HUES6 (cell line): Measurements from ENCODE around the gene LINGO3.

ENCODE experiments used
- H3K27ac ChIP-seq: 2 replicates; pipeline ENCODE4 v1.7.0; 2013; ENCODE audit warnings: low read depth, mild to moderate bottlenecking, low read length, inconsistent platforms
- H3K27me3 ChIP-seq: 2 replicates; pipeline ENCODE4 v1.6.1; 2013; ENCODE audit warnings: low read length; ENCODE audit not compliant: control insufficient read depth, insufficient read depth
- H3K36me3 ChIP-seq: 2 replicates; pipeline ENCODE4 v1.6.1; 2013; ENCODE audit warnings: low read length; ENCODE audit not compliant: control insufficient read depth, insufficient read depth
- H3K4me1 ChIP-seq: 2 replicates; pipeline ENCODE4 v1.6.1; 2013; ENCODE audit warnings: low read length; ENCODE audit not compliant: control insufficient read depth, insufficient read depth
- H3K4me3 ChIP-seq: 2 replicates; pipeline ENCODE4 v1.5.1; 2013; ENCODE audit warnings: low read depth, low read length
- H3K9ac ChIP-seq: one replicate; pipeline ENCODE4 v1.6.1; 2013; ENCODE audit warnings: mild to moderate bottlenecking, low read length
- H3K9me3 ChIP-seq: 2 replicates; pipeline ENCODE4 v1.6.1; 2013; ENCODE audit warnings: low read depth, low read length; ENCODE audit not compliant: control insufficient read depth, insufficient read depth

The LINGO3 gene

DNA sequence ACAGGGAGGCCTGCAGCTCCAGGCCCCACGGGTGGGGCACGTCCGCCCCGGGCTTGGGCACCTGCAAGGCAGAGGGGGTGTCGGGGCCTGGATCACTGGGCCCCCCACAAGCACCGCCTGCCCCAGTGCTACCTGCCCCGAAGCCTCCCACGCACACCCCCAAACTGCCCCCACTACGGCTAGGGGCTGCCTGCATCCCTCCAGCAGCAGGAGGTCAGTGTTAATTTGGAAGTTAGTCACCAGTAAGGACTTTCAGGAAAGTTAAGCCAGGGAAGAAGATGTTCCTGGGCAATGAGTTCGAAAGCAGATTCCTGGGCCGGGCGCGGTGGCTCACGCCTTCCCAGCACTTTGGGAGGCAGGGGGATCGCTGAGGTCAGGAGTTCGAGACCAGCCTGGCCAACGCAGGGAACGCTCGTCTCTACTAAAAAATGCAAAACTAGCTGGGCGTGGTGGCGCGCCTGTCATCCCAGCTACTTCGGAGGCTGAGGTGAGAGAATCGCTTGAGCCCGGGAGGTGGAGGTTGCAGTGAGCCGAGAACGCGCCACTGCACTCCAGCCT lies 31.4 kb downstream of the LINGO3 start:
- peaks cover 16% of the 10 kb centered on the region for H3K4me1 ChIP-seq
- peaks cover 14% of the 10 kb centered on the region for H3K36me3 ChIP-seq
- H3K9me3 ChIP-seq, result no peaks in the 10 kb centered on the region
- no peak overlapping the region for H3K4me3 ChIP-seq
- no peaks in the 10 kb centered on the region for H3K27me3 ChIP-seq
- no peak overlapping the region for H3K9ac ChIP-seq
- no peak overlapping the region for H3K27ac ChIP-seq

DNA sequence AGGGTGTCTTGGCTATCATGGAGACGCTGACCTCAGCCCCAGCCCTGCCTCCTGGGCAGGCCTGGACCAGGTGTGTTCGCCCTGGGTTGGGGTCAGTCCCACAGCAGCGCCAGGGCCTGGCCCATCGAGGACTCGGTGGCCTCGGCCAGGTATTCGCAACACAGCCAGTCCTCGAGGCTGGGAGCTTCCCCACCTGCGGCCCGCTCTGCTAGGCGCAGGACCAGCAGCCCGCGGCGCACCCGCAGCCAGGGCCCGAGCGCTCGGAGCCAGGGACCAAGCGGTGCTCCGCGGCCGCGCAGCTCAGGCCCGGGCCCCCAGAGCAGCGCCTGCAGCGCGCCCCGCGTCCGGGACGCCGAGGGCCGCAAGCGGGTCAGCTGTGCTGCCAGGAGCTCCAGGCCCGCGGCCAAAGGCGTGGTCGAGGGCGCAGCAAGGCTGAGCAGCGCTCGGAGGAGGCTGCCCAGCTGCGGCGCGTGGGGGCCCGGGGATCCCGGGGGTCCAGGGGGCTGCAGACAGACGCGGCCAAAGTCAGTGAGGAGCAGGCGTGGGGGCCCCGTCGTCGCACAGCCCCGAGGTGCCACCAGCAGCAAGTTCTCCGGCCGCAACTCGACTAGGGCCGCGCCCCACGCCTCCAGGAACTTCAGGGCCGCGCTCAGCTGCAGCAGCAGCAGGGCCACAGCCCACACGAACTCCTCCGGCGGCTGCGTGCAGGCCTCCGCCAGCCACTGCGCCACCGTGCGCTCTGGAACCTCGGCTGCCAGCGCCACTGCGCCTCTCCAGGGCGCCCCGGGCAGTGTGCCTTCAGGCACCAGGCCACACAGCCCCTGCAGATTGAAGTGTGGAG lies 32.1 kb downstream of the LINGO3 start:
- Histone ChIP-seq H3K36me3 (peaks cover 21% of the 10 kb centered on the region), H3K27me3 (no peaks in the 10 kb centered on the region), H3K4me3 (no peak overlapping the region), H3K4me1 (peaks cover 18% of the 10 kb centered on the region), H3K9me3 (no peaks in the 10 kb centered on the region), H3K9ac (no peak overlapping the region), H3K27ac (no peak overlapping the region)

- Histone ChIP-seq H3K9me3 (no peaks in the 10 kb centered on the region), H3K9ac (no peak overlapping the region), H3K36me3 (peaks cover 21% of the 10 kb centered on the region), H3K27me3 (no peaks in the 10 kb centered on the region), H3K4me1 (peaks cover 18% of the 10 kb centered on the region), H3K27ac (no peak overlapping the region), H3K4me3 (no peak overlapping the region)
Observed at GRCh38 chr19:2274931-2275535, 32.9 kb downstream of the LINGO3 start.

- peak overlapping the region; percentile 16; the same call in 1 of the 2 replicates for H3K4me3 ChIP-seq
- H3K36me3 ChIP-seq, result peaks cover 21% of the 10 kb centered on the region
- H3K4me1 ChIP-seq, result peaks cover 18% of the 10 kb centered on the region
- no peaks in the 10 kb centered on the region for H3K9me3 ChIP-seq
- no peaks in the 10 kb centered on the region for H3K27me3 ChIP-seq
- H3K9ac ChIP-seq, result no peak overlapping the region
- no peak overlapping the region for H3K27ac ChIP-seq
Observed at GRCh38 chr19:2274185-2274711, 33.7 kb downstream of the LINGO3 start.

DNA sequence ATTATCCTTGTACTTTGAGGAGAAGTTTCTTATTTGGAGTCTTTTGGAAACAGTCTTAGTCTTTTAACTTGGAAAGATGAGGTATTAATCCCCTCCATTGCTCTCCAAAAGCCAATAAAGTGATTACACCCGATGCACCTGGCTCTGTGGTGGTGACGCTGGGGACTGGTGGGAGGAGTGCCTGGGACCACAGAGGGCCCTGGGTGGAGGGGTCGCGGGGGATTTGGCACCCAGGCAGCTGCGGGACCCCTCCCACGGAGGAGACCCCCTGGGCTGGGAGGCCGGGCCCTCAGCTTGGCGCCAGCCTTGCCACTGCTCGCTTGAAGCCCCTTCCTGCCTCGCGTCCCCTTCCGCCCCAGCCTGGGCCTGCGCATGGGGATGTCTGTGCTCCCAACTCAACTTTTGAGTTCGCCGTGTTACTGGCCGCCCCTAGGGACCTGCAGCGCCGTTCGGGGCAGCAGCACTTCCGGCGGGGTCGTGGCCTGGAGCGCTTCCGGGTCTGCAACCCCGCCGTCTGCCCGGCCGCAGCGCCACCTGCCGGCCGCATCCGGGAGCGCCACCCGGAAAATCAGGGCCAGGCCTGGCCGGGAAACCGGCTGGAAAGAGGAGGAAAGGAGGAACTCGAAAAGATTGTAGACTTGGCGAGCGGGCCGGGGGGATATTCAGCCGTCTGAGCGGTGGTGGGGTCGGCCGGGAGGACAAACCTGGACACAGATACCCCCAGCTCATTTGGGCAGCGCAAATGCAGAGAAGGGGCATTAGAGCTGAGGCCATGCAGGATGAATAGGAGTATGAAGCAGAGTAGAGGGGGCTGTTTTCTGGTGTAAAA lies 34.4 kb downstream of the LINGO3 start:
- Histone ChIP-seq H3K36me3 (peaks cover 21% of the 10 kb centered on the region), H3K4me3 (peak overlapping the region; percentile 48), H3K9me3 (no peaks in the 10 kb centered on the region), H3K4me1 (peaks cover 18% of the 10 kb centered on the region), H3K9ac (peak overlapping the region; percentile 28), H3K27ac (no peak overlapping the region), H3K27me3 (no peaks in the 10 kb centered on the region)

DNA sequence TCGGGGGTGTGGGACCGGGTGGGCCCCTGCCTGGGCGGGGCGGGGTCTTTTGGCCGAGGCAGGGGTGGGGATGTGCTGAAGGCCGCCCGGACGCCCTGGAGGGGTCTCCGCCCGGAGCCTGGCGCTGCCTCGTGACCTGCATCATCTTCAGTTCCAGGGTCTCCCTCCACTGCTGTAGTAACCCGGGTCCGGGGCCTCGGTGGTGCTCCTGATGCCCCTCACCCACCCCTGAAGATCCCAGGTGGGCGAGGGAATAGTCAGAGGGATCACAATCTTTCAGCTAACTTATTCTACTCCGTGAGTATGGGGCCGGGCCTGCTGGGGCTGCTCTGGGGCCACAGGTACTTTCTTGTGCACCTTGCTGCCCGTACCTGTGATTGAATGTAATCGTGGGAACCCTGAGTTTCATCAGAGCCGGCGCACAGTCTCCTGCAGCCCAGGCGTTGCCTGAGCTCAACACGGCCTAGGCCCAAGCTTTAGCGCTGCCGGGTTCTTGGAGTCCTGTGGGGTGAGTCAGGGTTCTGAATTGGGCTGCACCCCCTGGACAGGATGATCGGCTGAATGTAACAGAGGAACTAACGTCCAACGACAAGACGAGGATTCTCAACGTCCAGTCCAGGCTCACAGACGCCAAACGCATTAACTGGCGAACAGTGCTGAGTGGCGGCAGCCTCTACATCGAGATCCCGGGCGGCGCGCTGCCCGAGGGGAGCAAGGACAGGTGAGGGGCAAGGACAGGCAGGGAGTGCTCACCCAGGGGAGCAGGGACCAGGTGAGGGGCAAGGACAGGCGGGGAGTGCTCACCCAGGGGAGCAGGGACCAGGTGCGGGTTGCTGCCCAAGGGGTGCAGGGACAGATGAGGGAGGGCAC lies 36.5 kb downstream of the LINGO3 start:
- Histone ChIP-seq H3K9me3 (no peaks in the 10 kb centered on the region), H3K9ac (peak overlapping the region; percentile 97), H3K4me1 (peaks cover 18% of the 10 kb centered on the region), H3K27ac (peak overlapping the region; percentile 67), H3K36me3 (peaks cover 21% of the 10 kb centered on the region), H3K27me3 (no peaks in the 10 kb centered on the region), H3K4me3 (peak overlapping the region; percentile 100)

- Histone ChIP-seq H3K9me3 (no peaks in the 10 kb centered on the region), H3K36me3 (peaks cover 21% of the 10 kb centered on the region), H3K27ac (peak overlapping the region; percentile 92), H3K27me3 (no peaks in the 10 kb centered on the region), H3K9ac (peak overlapping the region; percentile 97), H3K4me1 (peaks cover 18% of the 10 kb centered on the region), H3K4me3 (peak overlapping the region; percentile 100)
Observed at GRCh38 chr19:2270423-2271233, 37.3 kb downstream of the LINGO3 start.

- peak overlapping the region; percentile 100 for H3K4me3 ChIP-seq
- H3K27ac ChIP-seq, result peak overlapping the region; percentile 92
- H3K27me3 ChIP-seq, result no peaks in the 10 kb centered on the region
- H3K36me3 ChIP-seq, result peaks cover 21% of the 10 kb centered on the region
- H3K4me1 ChIP-seq, result peaks cover 14% of the 10 kb centered on the region
- H3K9me3 ChIP-seq, result no peaks in the 10 kb centered on the region
- H3K9ac ChIP-seq, result peak overlapping the region; percentile 97
Observed at GRCh38 chr19:2270157-2270422, 37.9 kb downstream of the LINGO3 start.

DNA sequence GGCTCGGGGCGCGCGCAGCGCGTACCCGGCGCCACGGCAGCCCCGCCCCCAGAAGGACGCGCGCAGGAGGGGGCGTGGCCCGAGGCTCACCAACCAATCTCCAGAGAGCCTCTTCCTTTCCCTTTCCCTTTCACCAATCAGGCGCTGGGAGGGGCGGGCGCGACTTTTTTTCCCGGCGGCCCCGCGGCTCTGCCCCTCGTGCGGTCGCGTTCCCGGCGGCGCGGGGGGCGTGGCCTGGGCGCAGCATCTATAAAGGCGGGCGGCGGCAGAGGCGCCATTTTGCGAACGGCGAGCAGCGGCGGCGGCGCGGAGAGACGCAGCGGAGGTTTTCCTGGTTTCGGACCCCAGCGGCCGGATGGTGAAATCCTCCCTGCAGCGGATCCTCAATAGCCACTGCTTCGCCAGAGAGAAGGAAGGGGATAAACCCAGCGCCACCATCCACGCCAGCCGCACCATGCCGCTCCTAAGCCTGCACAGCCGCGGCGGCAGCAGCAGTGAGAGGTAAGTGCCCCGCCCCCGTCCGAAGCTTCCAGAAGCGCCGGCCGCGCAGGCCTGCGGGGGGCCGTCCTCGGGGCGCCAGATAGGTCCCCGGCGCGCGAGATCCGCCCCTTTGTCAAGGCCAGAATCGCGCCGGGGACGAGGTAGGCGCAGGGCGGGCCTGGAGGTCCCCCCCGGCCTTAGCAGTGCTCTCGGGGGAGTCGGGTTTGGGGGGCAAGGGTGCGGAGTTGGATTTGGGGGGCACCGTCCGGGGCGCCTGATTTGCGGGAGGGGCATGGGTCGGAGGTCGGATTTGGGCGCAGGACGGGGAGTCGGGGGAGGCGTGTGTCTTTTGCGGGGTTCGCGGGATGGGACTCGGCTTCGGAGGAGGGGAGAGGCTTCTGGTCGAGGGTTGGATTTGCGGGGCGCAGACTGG lies 38.5 kb downstream of the LINGO3 start:
- peaks cover 21% of the 10 kb centered on the region for H3K36me3 ChIP-seq
- peaks cover 14% of the 10 kb centered on the region for H3K4me1 ChIP-seq
- H3K4me3 ChIP-seq, result peak overlapping the region; percentile 100
- H3K27me3 ChIP-seq, result no peaks in the 10 kb centered on the region
- H3K9ac ChIP-seq, result peak overlapping the region; percentile 97
- no peaks in the 10 kb centered on the region for H3K9me3 ChIP-seq
- peak overlapping the region; percentile 92 for H3K27ac ChIP-seq
